NCI-H1092 treated with DMSO at 0.1 percent for 48 hours (cell line): ENCODE data around the gene SPC25.
A peak's percentile ranks its signal among the peaks of the same experiment; 100 is the strongest.
"Not testable (repeated sequence)": the region's sequence is repeated elsewhere in the genome, so short reads cannot be mapped to it uniquely, and the experiment has no call there.

Source experiments
- DNase-seq: peaks from one replicate; lab custom pipeline; 2025; lab: John Stamatoyannopoulos, UW

SPC25 gene

GRCh38 chr2:168903888-168904287, 13.7 kb upstream of the SPC25 start:
- no peak for DNase-seq

GRCh38 chr2:168901003-168901402, 10.8 kb upstream of the SPC25 start, which contains the start of gene G6PC2:
Gene G6PC2, plus strand, starts transcription at chr2:168901291. Its CDS starts 41 bp downstream, at chr2:168901332.
- no peak for DNase-seq

GRCh38 chr2:168897449-168897848, 7.2 kb upstream of the SPC25 start:
- no peak for DNase-seq

- DNase-seq = no peak
Observed at GRCh38 chr2:168896783-168897182, 6.6 kb upstream of the SPC25 start.

- no peak for DNase-seq
Observed at GRCh38 chr2:168895771-168896170, 5.5 kb upstream of the SPC25 start.

GRCh38 chr2:168894720-168895119, 4.5 kb upstream of the SPC25 start:
- DNase-seq = no peak

- DNase-seq = no peak
Observed at GRCh38 chr2:168894101-168894500, 3.9 kb upstream of the SPC25 start.

- no peak for DNase-seq
Observed at GRCh38 chr2:168892327-168892726, 2.1 kb upstream of the SPC25 start.

- no peak for DNase-seq
Observed at GRCh38 chr2:168889635-168890005, 610 bp downstream of the SPC25 start.

- DNase-seq = no peak
Observed at GRCh38 chr2:168884975-168885374, 5.3 kb downstream of the SPC25 start.

- DNase-seq = not testable (repeated sequence)
Observed at GRCh38 chr2:168882163-168882562, 8.1 kb downstream of the SPC25 start.

- DNase-seq = no peak
Observed at GRCh38 chr2:168874368-168875054, 15.7 kb downstream of the SPC25 start.

- not testable (repeated sequence) for DNase-seq
Observed at GRCh38 chr2:168870824-168871223, 19.4 kb downstream of the SPC25 start.

- not testable (repeated sequence) for DNase-seq
Observed at GRCh38 chr2:168870369-168870768, 19.9 kb downstream of the SPC25 start.

GRCh38 chr2:168867164-168867563, 23.1 kb downstream of the SPC25 start:
- DNase-seq = not testable (repeated sequence)

GRCh38 chr2:168858146-168858545, 32.1 kb downstream of the SPC25 start:
- no peak for DNase-seq

- no peak for DNase-seq
Observed at GRCh38 chr2:168855601-168856000, 34.6 kb downstream of the SPC25 start.

GRCh38 chr2:168854651-168855050, 35.6 kb downstream of the SPC25 start:
- no peak for DNase-seq

GRCh38 chr2:168853471-168853870, 36.8 kb downstream of the SPC25 start:
- DNase-seq = no peak

- DNase-seq = no peak
Observed at GRCh38 chr2:168852481-168852880, 37.7 kb downstream of the SPC25 start.

GRCh38 chr2:168851674-168852320, 38.4 kb downstream of the SPC25 start:
- DNase-seq = no peak

GRCh38 chr2:168850846-168851245, 39.4 kb downstream of the SPC25 start:
- no peak for DNase-seq

GRCh38 chr2:168849610-168850009, 40.6 kb downstream of the SPC25 start:
- DNase-seq = peak; percentile 9

GRCh38 chr2:168848225-168848624, 42.0 kb downstream of the SPC25 start:
- DNase-seq = no peak
